HEK293 (cell line): ENCODE data around the gene TSNAX.

ENCODE experiments used
- CTCF ChIA-PET: fragments of 350-600 bp; formaldehyde crosslinking; extraction: SDS; loops from one replicate; lab custom pipeline; 2021; ENCODE audit warnings: antibody characterized with exemption; lab: Yijun Ruan, JAX
- POLR2A ChIA-PET: fragments of 300-600 bp; formaldehyde crosslinking; extraction: SDS; loops from one replicate; lab custom pipeline; 2020; ENCODE audit warnings: antibody characterized with exemption, inconsistent platforms; lab: Yijun Ruan, JAX
- H3K27ac ChIP-seq: fragments of 200-500 bp; sonication (Bioruptor generic); 2 replicates; pipeline ENCODE4 v1.5.1; 2014; ENCODE audit warnings: low read depth, low read length, control low read depth, inconsistent platforms; ENCODE audit errors: extremely low read depth
- H3K36me3 ChIP-seq, 2 experiments: fragments of 200-500 bp in 1 of 2; sonication (Bioruptor generic) in 1 of 2; 1 replicate in 1 of 2; 2 replicates in 1 of 2; pipeline ENCODE4 v1.5.1; 2014 to 2017; ENCODE audit warnings: inconsistent platforms in 2 of 2, low read length in 2 of 2; ENCODE audit not compliant: control insufficient read depth in 2 of 2, insufficient read depth in 1 of 2
- H3K4me1 ChIP-seq: fragments of 200-500 bp; sonication (Bioruptor generic); 2 replicates; pipeline ENCODE4 v1.5.1; 2014; ENCODE audit warnings: mild to moderate bottlenecking, low read length, inconsistent platforms; ENCODE audit not compliant: control insufficient read depth, insufficient read depth
- H3K4me3 ChIP-seq: 2 replicates; pipeline ENCODE4 v1.5.1; 2011; ENCODE audit warnings: low read depth, mild to moderate bottlenecking, control low read depth, low read length, moderate library complexity
- H3K9me3 ChIP-seq: fragments of 200-500 bp; sonication (Bioruptor generic); 2 replicates; pipeline ENCODE4 v1.5.1; 2014; ENCODE audit warnings: low read depth, low read length, inconsistent platforms; ENCODE audit not compliant: control insufficient read depth, insufficient read depth
- CTCF ChIP-seq: fragments of 450-650 bp; formaldehyde crosslinking; IDR thresholded peaks from 2 replicates; pipeline ENCODE4 v1.5.1; 2016; ENCODE audit warnings: missing biosample characterization, missing genetic modification characterization
- GLI4 ChIP-seq: fragments of 450-650 bp; formaldehyde crosslinking; IDR thresholded peaks from 2 replicates; pipeline ENCODE4 v1.5.1; 2016; ENCODE audit warnings: missing biosample characterization, missing genetic modification characterization
- KLF9 ChIP-seq: fragments of 450-650 bp; formaldehyde crosslinking; IDR thresholded peaks from 2 replicates; pipeline ENCODE4 v1.5.1; 2016; ENCODE audit warnings: missing biosample characterization, missing genetic modification characterization, low read depth
- PRDM1 ChIP-seq: fragments of 450-650 bp; formaldehyde crosslinking; IDR thresholded peaks from 2 replicates; pipeline ENCODE4; 2016; ENCODE audit warnings: missing biosample characterization, missing genetic modification characterization
- TCF7L2 ChIP-seq: IDR thresholded peaks from 2 replicates; pipeline ENCODE4 v1.6.1; 2011; ENCODE audit warnings: low read depth, mild to moderate bottlenecking, inconsistent platforms, low read length, moderate library complexity, borderline replicate concordance
- ZBTB17 ChIP-seq: fragments of 450-650 bp; formaldehyde crosslinking; IDR thresholded peaks from 2 replicates; pipeline ENCODE4 v1.5.1; 2016; ENCODE audit warnings: missing biosample characterization, missing genetic modification characterization
- ZIC2 ChIP-seq: fragments of 450-650 bp; formaldehyde crosslinking; IDR thresholded peaks from 2 replicates; pipeline ENCODE4 v1.5.1; 2016; ENCODE audit warnings: missing biosample characterization, missing genetic modification characterization
- ZNF202 ChIP-seq: fragments of 450-650 bp; formaldehyde crosslinking; IDR thresholded peaks from 2 replicates; pipeline ENCODE4 v1.5.1; 2016; ENCODE audit warnings: missing biosample characterization, missing genetic modification characterization, borderline replicate concordance
- ZNF223 ChIP-seq: fragments of 450-650 bp; formaldehyde crosslinking; IDR thresholded peaks from 2 replicates; pipeline ENCODE4 v1.5.1; 2016; ENCODE audit warnings: missing biosample characterization, missing genetic modification characterization
- ZNF248 ChIP-seq: fragments of 450-650 bp; formaldehyde crosslinking; IDR thresholded peaks from 2 replicates; pipeline ENCODE4 v1.5.1; 2017; ENCODE audit warnings: missing biosample characterization, missing genetic modification characterization
- ZNF266 ChIP-seq: fragments of 450-650 bp; formaldehyde crosslinking; IDR thresholded peaks from 2 replicates; pipeline ENCODE4 v1.5.1; 2016; ENCODE audit warnings: missing biosample characterization, missing genetic modification characterization, low read depth
- ZNF335 ChIP-seq: fragments of 450-650 bp; formaldehyde crosslinking; conservative IDR thresholded peaks from 2 replicates; pipeline ENCODE4 v1.5.1; 2016; ENCODE audit warnings: missing biosample characterization, missing genetic modification characterization
- ZNF354C ChIP-seq: fragments of 450-650 bp; formaldehyde crosslinking; IDR thresholded peaks from 2 replicates; pipeline ENCODE4 v1.5.1; 2016; ENCODE audit warnings: missing biosample characterization, missing genetic modification characterization, low read depth, borderline replicate concordance
- ZNF37A ChIP-seq: fragments of 450-650 bp; IDR thresholded peaks from 2 replicates; pipeline ENCODE4 v1.5.1; 2018; ENCODE audit warnings: missing biosample characterization, missing genetic modification characterization
- ZNF580 ChIP-seq: fragments of 450-650 bp; formaldehyde crosslinking; IDR thresholded peaks from 2 replicates; pipeline ENCODE4 v1.5.1; 2016; ENCODE audit warnings: missing biosample characterization, missing genetic modification characterization
- ZNF707 ChIP-seq: fragments of 450-650 bp; formaldehyde crosslinking; IDR thresholded peaks from 2 replicates; pipeline ENCODE4 v1.5.1; 2016; ENCODE audit warnings: missing biosample characterization, missing genetic modification characterization
- ZNF791 ChIP-seq: fragments of 450-650 bp; formaldehyde crosslinking; IDR thresholded peaks from 2 replicates; pipeline ENCODE4 v1.5.1; 2016; ENCODE audit warnings: missing biosample characterization, missing genetic modification characterization
- ZNF830 ChIP-seq: fragments of 450-650 bp; IDR thresholded peaks from 2 replicates; pipeline ENCODE4 v1.5.0; 2018; ENCODE audit warnings: missing biosample characterization, missing genetic modification characterization, low read depth, mild to moderate bottlenecking, moderate library complexity
- ZNF837 ChIP-seq: fragments of 450-650 bp; formaldehyde crosslinking; IDR thresholded peaks from 2 replicates; pipeline ENCODE4 v1.5.1; 2016; ENCODE audit warnings: missing biosample characterization, missing genetic modification characterization
- ZSCAN18 ChIP-seq: fragments of 450-650 bp; formaldehyde crosslinking; IDR thresholded peaks from 2 replicates; pipeline ENCODE4 v1.5.1; 2016; ENCODE audit warnings: missing biosample characterization, missing genetic modification characterization
- TF ChIP-seq, protein P1 (sequence below): sonication (generic); formaldehyde crosslinking; IDR thresholded peaks from 2 replicates; pipeline ENCODE4 v1.8.1; 2022; ENCODE audit warnings: mild to moderate bottlenecking, moderate library complexity, missing genetic modification reagents

TSNAX gene

GRCh38 chr1:231512147-231512698 is 16.2 kb upstream of the TSNAX start:
- no peak overlapping the region for H3K4me3 ChIP-seq
- H3K36me3 ChIP-seq: no peaks in the 10 kb centered on the region
- no peaks in the 10 kb centered on the region for H3K4me1 ChIP-seq
- CTCF ChIA-PET: no interaction called here
- TF ChIP-seq ZBTB17 (0 out of 2 replicates have a peak, but pooled peaks have one; percentile 39), PRDM1 (tag by site-specific recombination) (0 out of 2 replicates have a peak, but pooled peaks have one; percentile 6), ZNF37A (tag by site-specific recombination) (no peak)
- POLR2A ChIA-PET: no interaction called here
- H3K27ac ChIP-seq: no peak overlapping the region
- no peaks in the 10 kb centered on the region for H3K9me3 ChIP-seq

DNA sequence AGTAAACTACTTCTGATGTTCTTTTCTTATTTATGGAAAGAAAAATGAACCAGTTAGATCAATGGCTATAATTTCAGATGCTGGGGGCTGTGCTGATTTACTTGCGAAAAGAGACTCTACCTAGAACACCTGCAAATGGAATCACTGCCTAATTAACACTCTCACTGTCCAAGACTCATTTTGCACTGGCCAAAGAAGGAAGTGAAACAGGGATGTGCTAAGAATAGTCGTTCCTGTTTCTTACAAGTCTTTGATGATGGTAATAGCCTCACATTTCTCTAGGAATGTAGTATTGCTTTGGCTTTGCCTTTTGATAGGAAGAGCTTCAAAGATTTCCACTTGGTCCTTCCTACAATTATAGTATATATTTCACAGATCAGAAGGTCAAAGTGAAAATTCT is 12.7 kb upstream of the TSNAX start:
- ChIA-PET CTCF (no interaction called here), POLR2A (no interaction called here)
- Histone ChIP-seq H3K9me3 (no peaks in the 10 kb centered on the region), H3K4me1 (no peaks in the 10 kb centered on the region), H3K36me3 (no peaks in the 10 kb centered on the region), H3K4me3 (no peak overlapping the region), H3K27ac (no peak overlapping the region)
- TF ChIP-seq ZNF223 (no peak), ZNF707 (tag by site-specific recombination) (no peak), ZNF266 (tag by site-specific recombination) (no peak), ZNF202 (tag by site-specific recombination) (no peak), ZNF354C (tag by site-specific recombination) (no peak), GLI4 (tag by site-specific recombination) (no peak), ZNF248 (tag by site-specific recombination) (no peak), ZNF837 (tag by site-specific recombination) (no peak), ZNF791 (tag by site-specific recombination) (no peak), ZSCAN18 (tag by site-specific recombination) (no peak), ZNF830 (tag by site-specific recombination) (no peak), CTCF (tag by site-specific recombination) (no peak)
- TF ChIP-seq, protein P1, sequence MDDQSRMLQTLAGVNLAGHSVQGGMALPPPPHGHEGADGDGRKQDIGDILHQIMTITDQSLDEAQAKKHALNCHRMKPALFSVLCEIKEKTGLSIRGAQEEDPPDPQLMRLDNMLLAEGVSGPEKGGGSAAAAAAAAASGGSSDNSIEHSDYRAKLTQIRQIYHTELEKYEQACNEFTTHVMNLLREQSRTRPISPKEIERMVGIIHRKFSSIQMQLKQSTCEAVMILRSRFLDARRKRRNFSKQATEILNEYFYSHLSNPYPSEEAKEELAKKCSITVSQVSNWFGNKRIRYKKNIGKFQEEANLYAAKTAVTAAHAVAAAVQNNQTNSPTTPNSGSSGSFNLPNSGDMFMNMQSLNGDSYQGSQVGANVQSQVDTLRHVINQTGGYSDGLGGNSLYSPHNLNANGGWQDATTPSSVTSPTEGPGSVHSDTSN: no peak

GRCh38 chr1:231517076-231517475 is 11.4 kb upstream of the TSNAX start:
- Histone ChIP-seq H3K36me3 (peaks cover 0 to 1% of the 10 kb centered on the region in 2 experiments; a peak in 1 of 3 replicates), H3K9me3 (no peaks in the 10 kb centered on the region), H3K4me1 (no peaks in the 10 kb centered on the region), H3K4me3 (no peak overlapping the region), H3K27ac (no peak overlapping the region)
- CTCF ChIA-PET: no interaction called here
- TF ChIP-seq KLF9 (tag by site-specific recombination) (no peak), ZNF37A (tag by site-specific recombination) (no peak), TCF7L2 (0 out of 2 replicates have a peak, but pooled peaks have one; percentile 17), PRDM1 (tag by site-specific recombination) (no peak), ZNF335 (tag by site-specific recombination) (0 out of 2 replicates have a peak, but pooled peaks have one; percentile 10), ZNF580 (no peak), ZIC2 (tag by site-specific recombination) (no peak), ZNF223 (no peak)
- POLR2A ChIA-PET: no interaction called here
